Brain microvascular endothelial cell (primary cell): ENCODE results near the gene KIF17.

Experiments
- DNase-seq: peaks from one replicate; pipeline ENCODE4 v3.0.0-alpha.2; 2020
- H3K27ac ChIP-seq: fragments of 250-450 bp; sonication (Bioruptor Pico); 2 replicates; pipeline ENCODE4 v1.5.1; 2020; ENCODE audit warnings: mild to moderate bottlenecking, moderate library complexity
- H3K27me3 ChIP-seq: fragments of 250-450 bp; sonication (Bioruptor Pico); replicated peaks from 2 replicates; pipeline ENCODE4 v1.5.1; 2020; ENCODE audit warnings: mild to moderate bottlenecking
- H3K36me3 ChIP-seq: fragments of 250-450 bp; sonication (Bioruptor Pico); replicated peaks from 2 replicates; pipeline ENCODE4 v1.5.1; 2020; ENCODE audit warnings: mild to moderate bottlenecking
- H3K4me3 ChIP-seq: 2 replicates; pipeline ENCODE4 v1.5.1; 2011; ENCODE audit warnings: low read depth, mild to moderate bottlenecking, control low read depth, low read length, moderate library complexity
- in situ Hi-C: cut with HindIII; loops from 2 replicates; pipeline ENCODE4 v1.10.0; 2017; ENCODE audit warnings: low sequenced_read_pairs, low pct_ligation_motif_present
- TF ChIP-seq, protein P1 (sequence below): IDR thresholded peaks from 2 replicates; pipeline ENCODE4 v1.5.1; 2011; ENCODE audit warnings: low read depth, mild to moderate bottlenecking, moderate library complexity, low read length, control low read depth, inconsistent platforms; ENCODE audit errors: missing control alignments

KIF17 gene

DNA sequence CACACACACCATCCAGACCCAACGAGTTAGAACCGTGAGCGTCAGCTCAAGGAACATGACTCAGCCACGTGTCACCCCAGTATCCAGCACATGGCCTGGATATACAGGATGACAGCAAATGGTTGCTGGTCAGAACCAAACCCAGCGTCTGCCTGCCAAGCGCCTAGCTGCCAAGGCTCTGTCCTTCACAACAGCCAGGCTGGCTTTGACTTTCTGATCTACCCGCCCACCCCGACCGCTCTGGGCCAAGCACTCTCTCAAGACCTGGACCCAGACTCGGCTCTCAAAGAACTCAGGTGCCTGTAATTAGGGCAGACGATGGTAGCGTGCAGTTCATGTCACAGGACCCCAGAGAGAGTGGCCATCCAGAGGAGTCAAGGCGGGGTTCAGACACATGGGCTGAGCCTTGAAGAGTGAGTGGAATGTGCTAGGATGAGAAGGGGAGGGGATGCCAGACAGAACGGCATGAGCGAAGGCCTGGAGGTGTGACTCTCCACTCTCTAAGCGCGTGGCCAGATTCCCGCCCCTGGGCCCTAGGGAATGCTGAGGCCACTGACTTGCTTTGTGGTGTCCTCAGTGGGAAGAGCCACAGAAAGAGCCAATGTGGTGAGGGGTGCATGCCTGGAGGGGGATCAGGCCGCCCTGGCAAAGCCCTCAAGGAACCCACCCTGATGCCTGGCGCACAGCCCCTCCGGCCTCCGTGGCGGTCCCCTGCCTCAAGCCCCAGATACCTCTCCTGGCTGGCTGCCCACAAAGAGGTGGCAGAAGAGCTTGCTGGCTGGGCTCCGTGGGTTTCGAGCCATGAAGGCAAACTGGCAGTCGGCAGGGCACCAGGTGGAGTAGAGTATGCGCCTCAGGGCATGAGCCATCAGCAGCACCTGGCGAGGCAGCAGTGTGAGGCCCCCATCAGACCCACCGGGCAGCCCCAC is 7.6 kb upstream of the KIF17 start:
- in situ Hi-C loops: no loop called here
- no peak overlapping the region for H3K4me3 ChIP-seq
- no peaks in the 10 kb centered on the region for H3K36me3 ChIP-seq
- H3K27ac ChIP-seq: no peak overlapping the region
- TF ChIP-seq, protein P1, sequence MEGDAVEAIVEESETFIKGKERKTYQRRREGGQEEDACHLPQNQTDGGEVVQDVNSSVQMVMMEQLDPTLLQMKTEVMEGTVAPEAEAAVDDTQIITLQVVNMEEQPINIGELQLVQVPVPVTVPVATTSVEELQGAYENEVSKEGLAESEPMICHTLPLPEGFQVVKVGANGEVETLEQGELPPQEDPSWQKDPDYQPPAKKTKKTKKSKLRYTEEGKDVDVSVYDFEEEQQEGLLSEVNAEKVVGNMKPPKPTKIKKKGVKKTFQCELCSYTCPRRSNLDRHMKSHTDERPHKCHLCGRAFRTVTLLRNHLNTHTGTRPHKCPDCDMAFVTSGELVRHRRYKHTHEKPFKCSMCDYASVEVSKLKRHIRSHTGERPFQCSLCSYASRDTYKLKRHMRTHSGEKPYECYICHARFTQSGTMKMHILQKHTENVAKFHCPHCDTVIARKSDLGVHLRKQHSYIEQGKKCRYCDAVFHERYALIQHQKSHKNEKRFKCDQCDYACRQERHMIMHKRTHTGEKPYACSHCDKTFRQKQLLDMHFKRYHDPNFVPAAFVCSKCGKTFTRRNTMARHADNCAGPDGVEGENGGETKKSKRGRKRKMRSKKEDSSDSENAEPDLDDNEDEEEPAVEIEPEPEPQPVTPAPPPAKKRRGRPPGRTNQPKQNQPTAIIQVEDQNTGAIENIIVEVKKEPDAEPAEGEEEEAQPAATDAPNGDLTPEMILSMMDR: no peak
- no peaks in the 10 kb centered on the region for H3K27me3 ChIP-seq
- DNase-seq: peak; percentile 58

DNA sequence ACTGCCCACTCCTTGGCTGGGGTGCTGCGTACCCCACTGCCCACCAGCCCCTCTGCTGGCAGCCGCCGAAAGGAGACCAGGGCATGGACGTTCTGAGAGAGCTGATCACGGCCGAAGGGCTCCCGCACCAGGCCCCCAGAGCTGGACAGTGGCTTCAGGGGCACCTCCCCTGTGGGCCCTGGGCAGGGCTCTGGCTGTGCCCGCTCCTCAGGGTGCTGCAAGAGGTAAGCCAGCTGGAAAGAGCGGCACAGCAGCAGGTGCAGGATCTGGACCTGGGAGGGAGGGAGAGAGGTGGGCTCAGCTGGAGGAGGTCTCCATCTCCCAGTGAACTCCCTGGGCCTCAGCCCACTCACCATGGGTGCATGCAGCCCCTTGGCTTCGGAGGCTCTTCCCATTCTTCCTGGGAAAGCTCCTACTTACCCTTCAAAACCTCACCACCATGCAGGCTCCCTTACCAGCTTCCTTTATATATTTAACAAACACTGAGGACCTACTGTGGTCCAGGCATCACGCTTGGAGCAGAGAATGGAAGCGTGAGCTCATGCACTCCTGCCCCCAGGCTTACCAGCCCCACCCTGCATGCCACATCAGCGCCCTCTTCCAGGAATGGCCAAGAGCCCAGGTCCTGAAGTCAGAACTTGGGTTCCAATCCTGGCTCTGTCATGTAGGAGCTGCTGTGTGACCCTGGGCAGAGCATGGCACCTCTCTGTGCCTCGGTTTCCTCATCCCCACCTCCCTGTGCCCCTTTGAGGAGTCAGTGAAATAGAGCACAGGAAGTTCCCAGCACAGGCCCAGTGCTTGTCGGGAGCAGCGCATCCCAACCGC is 6.8 kb upstream of the KIF17 start:
- Histone ChIP-seq H3K4me3 (no peak overlapping the region), H3K27ac (no peak overlapping the region), H3K27me3 (no peaks in the 10 kb centered on the region), H3K36me3 (no peaks in the 10 kb centered on the region)
- DNase-seq: no peak
- in situ Hi-C loops: no loop called here
- TF ChIP-seq, protein P1: no peak

DNA sequence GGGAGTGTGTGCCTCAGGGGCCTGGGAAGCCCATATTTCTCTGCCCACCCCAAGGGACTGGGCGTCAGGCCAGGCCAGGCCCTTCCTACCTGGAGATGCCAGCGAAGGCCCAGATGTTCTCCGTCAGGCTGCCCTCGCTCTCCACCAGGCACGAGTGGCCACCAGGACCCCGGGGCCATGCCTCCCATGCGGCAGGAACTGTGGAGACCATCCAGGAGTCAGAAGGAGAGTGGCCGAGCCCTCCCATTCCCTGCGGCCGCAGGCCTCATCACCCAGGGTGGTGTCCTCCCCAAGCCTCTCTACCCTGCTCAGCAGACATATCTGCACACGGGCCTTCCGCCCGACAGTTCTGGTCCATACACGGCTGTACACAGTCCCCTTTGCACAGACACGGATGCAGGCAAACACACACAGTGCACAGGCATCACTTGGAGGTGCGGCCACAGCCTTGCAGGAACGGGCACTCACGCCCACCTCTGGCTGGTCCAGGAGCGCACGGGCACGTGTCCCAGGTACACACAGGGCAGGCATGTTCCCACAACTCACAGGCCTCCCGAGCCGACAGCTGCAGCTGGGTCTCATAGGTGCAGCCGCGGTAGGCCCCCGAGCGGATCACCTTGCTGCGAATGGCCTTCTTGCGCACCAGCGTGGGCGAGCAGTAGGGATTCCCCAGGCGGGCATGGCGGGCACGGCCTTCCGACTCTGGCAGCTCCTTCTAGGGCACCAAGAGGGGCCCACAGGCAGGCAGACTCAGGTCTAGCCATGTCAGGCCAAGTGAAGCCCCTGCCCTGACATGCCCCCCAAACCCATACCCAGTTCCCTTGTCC is 5.9 kb upstream of the KIF17 start:
- in situ Hi-C loops: no loop called here
- no peaks in the 10 kb centered on the region for H3K27me3 ChIP-seq
- DNase-seq: no peak
- H3K36me3 ChIP-seq: no peaks in the 10 kb centered on the region
- H3K4me3 ChIP-seq: no peak overlapping the region
- H3K27ac ChIP-seq: no peak overlapping the region
- TF ChIP-seq, protein P1: no peak

DNA sequence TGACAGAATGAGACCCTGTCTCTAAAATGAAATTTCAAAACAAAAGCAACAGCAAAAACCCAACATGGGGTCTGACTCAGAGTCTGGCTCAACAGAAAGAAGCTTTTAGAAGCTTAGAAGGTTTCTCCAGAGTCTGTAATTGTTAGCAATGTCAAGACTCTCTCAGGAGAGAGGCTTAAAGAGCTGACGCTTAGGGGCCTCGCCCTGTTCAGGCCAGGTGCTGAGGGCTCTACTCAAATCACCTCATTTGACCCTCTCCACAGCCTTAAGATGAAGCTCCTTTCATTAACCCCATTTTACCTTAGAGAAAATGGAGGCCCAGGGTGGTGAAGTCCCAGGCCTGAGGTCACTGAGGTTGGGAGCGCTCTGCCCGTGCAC is 5.3 kb upstream of the KIF17 start:
- H3K36me3 ChIP-seq: no peaks in the 10 kb centered on the region
- H3K27ac ChIP-seq: no peak overlapping the region
- TF ChIP-seq, protein P1: no peak

DNA sequence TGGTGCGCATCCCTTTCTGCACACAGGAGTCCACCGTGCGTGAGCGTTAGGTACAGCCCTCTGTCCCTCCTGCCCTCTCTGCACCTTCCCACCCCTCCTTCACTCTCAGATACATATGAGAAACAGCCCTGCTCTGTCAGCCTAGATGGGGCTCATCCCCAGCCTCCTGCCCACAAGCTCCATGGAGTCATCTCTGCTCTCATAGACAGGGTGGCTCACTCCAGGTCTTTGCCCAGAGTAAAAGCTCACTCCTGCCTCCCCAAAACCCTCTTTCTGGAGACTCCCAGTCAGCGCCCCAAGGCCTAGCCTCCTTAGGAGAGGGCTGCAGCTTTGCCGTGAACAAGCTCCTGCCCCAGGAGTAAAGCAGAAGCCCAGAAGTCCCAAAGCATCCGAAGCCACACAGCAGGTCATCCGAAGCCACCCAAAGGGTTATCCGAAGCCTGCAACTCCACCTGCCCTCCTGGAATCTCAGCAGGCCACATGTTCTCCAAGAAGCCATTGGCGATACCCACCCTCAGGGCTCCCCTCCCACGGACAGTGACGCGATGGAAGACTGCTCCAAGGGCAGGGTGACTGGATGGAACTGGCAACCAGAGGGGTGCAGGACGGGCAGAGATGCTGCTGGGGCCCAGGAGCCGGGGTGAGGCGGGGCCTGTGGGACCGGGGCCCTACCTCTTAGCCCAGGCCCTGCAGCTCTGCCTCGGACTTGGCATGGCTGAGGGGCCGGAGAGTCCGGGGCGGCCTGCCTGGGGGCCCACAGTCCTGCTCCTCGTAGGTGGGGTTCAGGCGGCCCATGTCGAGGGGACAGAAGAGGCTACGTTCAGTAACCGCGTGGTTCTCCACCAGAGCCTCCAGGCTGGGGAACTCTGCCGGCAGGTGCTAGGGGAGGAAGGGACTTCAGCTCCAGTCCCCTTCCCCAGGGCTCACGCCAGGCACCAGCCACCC is 3.6 kb upstream of the KIF17 start:
- H3K36me3 ChIP-seq: no peaks in the 10 kb centered on the region
- no peaks in the 10 kb centered on the region for H3K27me3 ChIP-seq
- TF ChIP-seq, protein P1: no peak
- in situ Hi-C loops: no loop called here
- H3K27ac ChIP-seq: no peak overlapping the region
- no peak overlapping the region for H3K4me3 ChIP-seq
- DNase-seq: no peak

More for the DNA sequence above, 5.3 kb upstream of the KIF17 start:
- H3K27me3 ChIP-seq: no peaks in the 10 kb centered on the region
- no peak for DNase-seq
- in situ Hi-C loops: no loop called here
- H3K4me3 ChIP-seq: no peak overlapping the region
